Measurements from ENCODE around the gene TWIST1.

The TWIST1 gene

GRCh38 chr7:19094598-19095352 lies 22.7 kb downstream of the TWIST1 start:
- peaks cover 47% of the 10 kb centered on the region for H3K4me1 ChIP-seq
- no peak for DNase-seq
- no peaks in the 10 kb centered on the region for H3K36me3 ChIP-seq
- no peaks in the 10 kb centered on the region for H3K9me3 ChIP-seq
- no peak overlapping the region for H3K4me3 ChIP-seq (ENCODE audit: low read depth, low read length)
- H3K27me3 ChIP-seq: no peaks in the 10 kb centered on the region
- TF ChIP-seq CTCF (IDR thresholded peaks at IDR 0.05; ENCODE audit: low read depth, low read length): no peak

GRCh38 chr7:19094138-19094537 lies 23.3 kb downstream of the TWIST1 start:
- no peak overlapping the region for H3K4me3 ChIP-seq (ENCODE audit: low read depth, low read length)
- TF ChIP-seq CTCF (IDR thresholded peaks at IDR 0.05; ENCODE audit: low read depth, low read length): no peak
- no peaks in the 10 kb centered on the region for H3K36me3 ChIP-seq
- no peaks in the 10 kb centered on the region for H3K9me3 ChIP-seq
- H3K27me3 ChIP-seq: no peaks in the 10 kb centered on the region
- DNase-seq: no peak
- H3K4me1 ChIP-seq: peaks cover 50% of the 10 kb centered on the region

GRCh38 chr7:19091550-19092200 lies 25.8 kb downstream of the TWIST1 start:
- Histone ChIP-seq H3K4me3 (ENCODE audit: low read depth, low read length) (no peak overlapping the region), H3K36me3 (no peaks in the 10 kb centered on the region), H3K4me1 (peaks cover 46% of the 10 kb centered on the region), H3K9me3 (no peaks in the 10 kb centered on the region), H3K27me3 (no peaks in the 10 kb centered on the region)
- TF ChIP-seq CTCF (IDR thresholded peaks at IDR 0.05; ENCODE audit: low read depth, low read length): no peak
- no peak for DNase-seq

GRCh38 chr7:19090526-19090925 lies 26.9 kb downstream of the TWIST1 start:
- DNase-seq: peak; percentile 16
- H3K27me3 ChIP-seq: no peaks in the 10 kb centered on the region
- H3K4me3 ChIP-seq (ENCODE audit: low read depth, low read length): peak overlapping the region; percentile 4
- no peaks in the 10 kb centered on the region for H3K36me3 ChIP-seq
- H3K9me3 ChIP-seq: no peaks in the 10 kb centered on the region
- H3K4me1 ChIP-seq: peaks cover 46% of the 10 kb centered on the region
- TF ChIP-seq CTCF (IDR thresholded peaks at IDR 0.05; ENCODE audit: low read depth, low read length): no peak

GRCh38 chr7:19089797-19090196 lies 27.6 kb downstream of the TWIST1 start:
- TF ChIP-seq CTCF (IDR thresholded peaks at IDR 0.05; ENCODE audit: low read depth, low read length): no peak
- peak; percentile 37 for DNase-seq
- Histone ChIP-seq H3K4me3 (ENCODE audit: low read depth, low read length) (peak overlapping the region; percentile 4), H3K27me3 (no peaks in the 10 kb centered on the region), H3K4me1 (peaks cover 44% of the 10 kb centered on the region), H3K36me3 (no peaks in the 10 kb centered on the region), H3K9me3 (no peaks in the 10 kb centered on the region)

GRCh38 chr7:19089378-19089777 lies 28.1 kb downstream of the TWIST1 start:
- no peak for TF ChIP-seq CTCF (IDR thresholded peaks at IDR 0.05; ENCODE audit: low read depth, low read length)
- no peak for DNase-seq
- Histone ChIP-seq H3K4me1 (peaks cover 44% of the 10 kb centered on the region), H3K4me3 (ENCODE audit: low read depth, low read length) (peak overlapping the region; percentile 4; the same call in 1 of the 2 replicates), H3K9me3 (no peaks in the 10 kb centered on the region), H3K27me3 (no peaks in the 10 kb centered on the region), H3K36me3 (no peaks in the 10 kb centered on the region)
